Measurements from ENCODE around the gene TMEM50A.
"Not testable (repeated sequence)": the region's sequence is repeated elsewhere in the genome, so short reads cannot be mapped to it uniquely, and the experiment has no call there.

TMEM50A gene

DNA sequence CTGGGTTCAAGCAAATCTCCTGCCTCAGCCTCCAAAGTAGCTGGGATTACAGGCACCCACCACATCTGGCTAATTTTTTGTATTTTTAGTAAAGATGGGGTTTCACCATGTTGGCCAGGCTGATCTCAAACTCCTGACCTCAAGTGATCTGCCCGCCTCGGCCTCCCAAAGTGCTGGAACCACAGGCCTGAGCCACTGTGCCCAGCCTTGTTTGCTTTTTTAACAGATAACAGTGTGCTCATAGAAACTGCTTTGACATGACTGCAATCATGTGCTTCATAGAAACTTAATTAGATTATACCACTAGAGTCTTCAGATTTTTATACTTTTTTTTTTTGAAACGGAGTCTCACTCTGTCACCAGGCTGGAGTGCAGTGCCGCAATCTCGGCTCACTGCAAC is 8.8 kb upstream of the TMEM50A start:
- not testable (repeated sequence) for DNase-seq (ENCODE audit: insufficient read length, low spot score); FAIRE-seq

GRCh38 chr1:25329950-25330349 is 8.2 kb upstream of the TMEM50A start:
- not testable (repeated sequence) for FAIRE-seq

GRCh38 chr1:25336922-25337354 is 1.2 kb upstream of the TMEM50A start:
- FAIRE-seq, result peak; percentile 54
- not testable (repeated sequence) for DNase-seq (ENCODE audit: insufficient read length, low spot score)

More at GRCh38 chr1:25329950-25330349, 8.2 kb upstream of the TMEM50A start:
- peak; percentile 15 for DNase-seq (ENCODE audit: insufficient read length, low spot score)

GRCh38 chr1:25337483-25338187 is 499 bp upstream of the TMEM50A start:
- FAIRE-seq; DNase-seq (ENCODE audit: insufficient read length, low spot score): not testable (repeated sequence)

DNA sequence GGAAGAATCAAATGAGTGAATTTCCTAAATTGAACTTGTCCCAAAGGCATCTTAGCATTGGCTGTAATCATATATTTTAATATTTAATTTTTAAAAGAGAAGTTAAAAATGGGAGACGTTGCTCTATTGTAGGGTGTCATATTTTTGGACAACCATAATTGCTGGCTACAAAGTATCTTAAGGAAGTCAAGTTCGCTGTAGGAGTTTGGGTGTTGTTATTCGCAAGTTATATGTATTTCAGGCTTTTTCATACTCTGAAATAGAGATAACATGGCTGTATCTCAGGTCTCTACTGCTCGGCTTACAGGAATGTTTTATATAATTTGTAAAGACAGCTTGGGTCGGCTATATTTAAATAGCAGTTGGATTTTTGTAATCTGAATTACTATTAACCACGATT is 852 bp downstream of the TMEM50A start:
- FAIRE-seq (no peak), DNase-seq (ENCODE audit: insufficient read length, low spot score) (no peak)

DNA sequence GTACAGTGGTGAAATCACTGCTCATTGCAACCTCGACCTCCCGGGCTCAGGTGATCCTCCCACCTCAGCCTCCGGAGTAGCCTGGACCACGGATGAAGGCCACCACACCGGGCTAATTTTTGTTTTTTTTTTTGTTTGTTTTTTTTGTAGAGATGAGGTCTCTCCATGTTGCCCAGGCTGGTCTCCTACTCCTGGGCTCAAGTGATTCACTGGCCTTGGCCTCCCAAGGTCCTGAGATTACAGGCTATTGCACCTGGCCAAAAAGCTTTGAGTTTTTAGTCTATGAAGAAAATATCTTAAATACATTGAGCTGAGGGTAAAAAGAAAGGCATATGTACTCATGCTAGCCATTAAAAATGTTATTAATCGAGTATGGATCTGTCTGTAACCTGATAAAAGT is 3.6 kb downstream of the TMEM50A start:
- no peak for DNase-seq (ENCODE audit: insufficient read length, low spot score)
- FAIRE-seq, result no peak

GRCh38 chr1:25342846-25343245 is 4.7 kb downstream of the TMEM50A start:
- no peak for FAIRE-seq

GRCh38 chr1:25343872-25344271 is 5.7 kb downstream of the TMEM50A start:
- DNase-seq (ENCODE audit: insufficient read length, low spot score) (peak; percentile 20), FAIRE-seq (peak; percentile 38)

More at GRCh38 chr1:25342846-25343245, 4.7 kb downstream of the TMEM50A start:
- DNase-seq (ENCODE audit: insufficient read length, low spot score), result no peak

DNA sequence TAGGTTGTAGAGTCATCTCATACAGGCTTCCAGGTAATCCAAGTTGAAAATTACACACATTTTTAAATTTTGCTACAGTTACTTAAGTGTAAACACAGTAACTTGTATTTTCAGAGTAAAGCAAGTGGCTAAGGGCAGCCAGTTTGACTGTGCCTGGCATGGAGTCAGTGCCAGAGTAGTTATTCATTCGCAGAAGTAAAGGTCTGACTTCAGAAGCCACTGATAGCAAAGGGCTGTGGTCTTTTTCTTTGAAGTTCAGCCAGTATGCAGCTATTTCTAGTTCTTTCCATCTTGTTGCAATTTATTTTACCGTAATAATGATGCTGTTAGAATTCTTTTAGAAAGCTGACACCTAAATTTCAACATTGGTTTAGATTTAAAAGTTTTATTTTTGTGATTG is 9.4 kb downstream of the TMEM50A start:
- FAIRE-seq (no peak), DNase-seq (ENCODE audit: insufficient read length, low spot score) (no peak)

DNA sequence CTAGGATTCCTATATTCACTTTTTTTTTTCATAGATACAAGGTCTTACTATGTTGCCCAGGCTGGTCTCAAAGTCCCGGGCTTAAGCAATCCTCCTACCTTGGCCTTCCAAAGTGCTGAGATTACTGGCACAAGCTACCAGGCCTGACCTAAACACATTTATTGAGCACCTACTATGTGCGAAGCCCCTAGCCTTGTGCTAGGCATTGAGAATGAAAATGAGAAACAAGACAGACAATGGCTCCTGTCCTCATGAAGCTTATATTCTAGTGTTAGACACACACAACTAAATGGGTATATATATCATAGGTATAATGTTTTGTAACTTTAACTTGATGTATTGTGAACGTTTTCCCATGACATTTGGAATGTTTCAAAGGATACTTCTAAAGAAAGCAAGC is 11.5 kb downstream of the TMEM50A start:
- no peak for DNase-seq (ENCODE audit: insufficient read length, low spot score)
- no peak for FAIRE-seq

- FAIRE-seq, result no peak
Measured at GRCh38 chr1:25355841-25356395, 17.8 kb downstream of the TMEM50A start.

DNA sequence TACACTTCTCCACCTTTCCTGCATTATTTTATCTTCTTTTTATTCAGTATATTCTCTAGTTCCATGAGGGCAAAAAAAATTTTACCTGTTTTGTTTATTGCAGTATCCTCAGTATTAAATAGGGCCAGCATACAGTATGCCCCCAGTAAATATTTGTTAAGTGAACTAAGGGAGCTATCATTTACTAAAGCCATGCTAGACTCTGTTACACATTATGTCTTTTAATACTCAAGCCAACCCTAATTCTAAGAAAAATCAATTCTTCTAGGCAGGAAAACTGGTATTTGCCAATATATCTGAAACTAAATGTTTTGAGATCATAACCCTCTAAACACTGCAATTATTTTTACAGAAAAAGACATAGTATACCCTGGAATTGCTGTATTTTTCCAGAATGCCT is 18.3 kb downstream of the TMEM50A start:
- no peak for DNase-seq (ENCODE audit: insufficient read length, low spot score)
- no peak for FAIRE-seq

More at GRCh38 chr1:25355841-25356395, 17.8 kb downstream of the TMEM50A start:
- DNase-seq (ENCODE audit: insufficient read length, low spot score), result no peak

DNA sequence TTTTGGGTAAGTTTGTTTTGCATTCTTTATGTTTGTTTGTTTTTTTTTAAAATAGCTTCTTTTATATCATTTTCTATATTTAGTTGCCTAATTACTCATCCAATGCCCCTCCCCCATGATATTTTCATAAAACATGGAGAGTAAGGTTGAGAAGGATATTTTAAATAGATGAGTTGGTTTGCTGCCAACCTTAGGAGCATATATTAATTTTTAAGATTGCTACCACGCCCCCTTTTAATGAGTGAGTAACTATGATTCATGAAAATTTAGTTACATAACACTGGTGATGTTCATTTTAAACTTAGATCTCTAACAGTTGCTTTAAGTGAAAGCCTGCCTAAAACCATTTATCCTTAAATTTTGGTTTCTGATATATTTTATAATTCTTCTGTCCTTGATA is 18.7 kb downstream of the TMEM50A start:
- FAIRE-seq, result no peak
- no peak for DNase-seq (ENCODE audit: insufficient read length, low spot score)

DNA sequence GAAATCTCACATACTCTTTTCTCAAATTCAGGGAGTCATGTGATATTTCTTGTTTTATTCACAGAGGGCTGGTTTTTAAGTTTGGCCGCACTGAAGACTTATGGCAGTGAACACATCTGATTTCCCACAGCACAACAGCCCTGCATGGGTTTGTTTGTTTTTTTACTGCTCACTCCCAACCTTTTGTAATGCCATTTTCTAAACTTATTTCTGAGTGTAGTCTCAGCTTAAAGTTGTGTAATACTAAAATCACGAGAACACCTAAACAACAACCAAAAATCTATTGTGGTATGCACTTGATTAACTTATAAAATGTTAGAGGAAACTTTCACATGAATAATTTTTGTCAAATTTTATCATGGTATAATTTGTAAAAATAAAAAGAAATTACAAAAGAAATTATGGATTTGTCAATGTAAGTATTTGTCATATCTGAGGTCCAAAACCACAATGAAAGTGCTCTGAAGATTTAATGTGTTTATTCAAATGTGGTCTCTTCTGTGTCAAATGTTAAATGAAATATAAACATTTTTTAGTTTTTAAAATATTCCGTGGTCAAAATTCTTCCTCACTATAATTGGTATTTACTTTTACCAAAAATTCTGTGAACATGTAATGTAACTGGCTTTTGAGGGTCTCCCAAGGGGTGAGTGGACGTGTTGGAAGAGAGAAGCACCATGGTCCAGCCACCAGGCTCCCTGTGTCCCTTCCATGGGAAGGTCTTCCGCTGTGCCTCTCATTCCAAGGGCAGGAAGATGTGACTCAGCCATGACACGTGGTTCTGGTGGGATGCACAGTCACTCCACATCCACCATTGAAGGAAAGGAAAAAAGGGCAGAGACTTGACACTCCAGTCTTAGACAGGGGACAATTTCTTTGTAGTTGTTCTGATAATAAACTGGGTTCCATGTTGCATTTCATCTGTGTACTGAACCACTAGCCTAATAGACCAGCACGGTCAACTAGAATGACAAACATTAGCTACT is 22.8 kb downstream of the TMEM50A start:
- no peak for FAIRE-seq
- peak; percentile 48 for DNase-seq (ENCODE audit: insufficient read length, low spot score)

GRCh38 chr1:25361901-25362300 is 23.8 kb downstream of the TMEM50A start:
- DNase-seq (ENCODE audit: insufficient read length, low spot score), result no peak
- no peak for FAIRE-seq

DNA sequence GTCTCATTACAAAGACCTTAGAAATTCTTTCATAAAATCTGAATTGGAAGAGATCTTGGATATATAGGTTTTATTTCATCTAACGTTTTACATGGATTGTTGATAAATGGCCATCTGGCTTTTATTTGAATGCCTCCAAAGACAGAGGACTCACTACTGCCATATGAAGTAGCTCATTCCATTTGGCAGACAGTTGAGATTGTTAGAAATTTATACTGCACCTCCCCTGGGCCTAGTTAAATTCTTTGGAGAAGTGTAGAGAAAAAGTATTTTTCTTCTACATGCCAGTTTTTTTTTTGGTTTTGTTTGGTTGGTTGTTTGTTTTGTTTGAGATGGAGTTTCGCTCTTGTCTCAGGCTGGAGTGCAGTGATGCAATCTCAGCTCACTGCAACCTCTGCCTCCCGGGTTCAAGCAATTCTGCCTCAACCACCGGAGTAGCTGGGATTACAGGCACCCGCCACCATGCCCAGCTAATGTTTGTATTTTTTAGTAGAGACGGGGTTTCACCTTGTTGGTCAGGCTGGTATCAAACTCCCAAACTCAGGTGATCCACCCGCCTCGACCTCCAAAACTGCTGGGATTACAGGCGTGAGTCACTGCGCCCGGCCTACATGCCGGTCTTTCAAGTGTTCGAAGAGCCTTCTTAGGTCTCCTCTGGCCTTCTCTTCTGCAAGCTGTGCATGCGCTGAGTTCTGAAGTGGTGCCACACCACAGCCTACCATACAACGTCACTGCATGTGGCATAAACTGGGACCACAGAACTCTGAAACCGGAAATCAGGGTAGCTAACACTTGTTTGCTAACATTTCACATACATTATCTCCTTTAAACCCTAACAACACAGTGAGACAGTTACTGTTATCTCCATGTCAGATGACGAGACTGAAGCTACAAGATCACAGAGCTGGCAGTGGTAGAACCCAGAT is 24.8 kb downstream of the TMEM50A start:
- FAIRE-seq; DNase-seq (ENCODE audit: insufficient read length, low spot score): not testable (repeated sequence)

- FAIRE-seq (no peak), DNase-seq (ENCODE audit: insufficient read length, low spot score) (peak; percentile 19)
Measured at GRCh38 chr1:25369241-25369640, 31.1 kb downstream of the TMEM50A start.

GRCh38 chr1:25369691-25370271 is 31.6 kb downstream of the TMEM50A start:
- peak; percentile 33 for FAIRE-seq
- not testable (repeated sequence) for DNase-seq (ENCODE audit: insufficient read length, low spot score)

DNA sequence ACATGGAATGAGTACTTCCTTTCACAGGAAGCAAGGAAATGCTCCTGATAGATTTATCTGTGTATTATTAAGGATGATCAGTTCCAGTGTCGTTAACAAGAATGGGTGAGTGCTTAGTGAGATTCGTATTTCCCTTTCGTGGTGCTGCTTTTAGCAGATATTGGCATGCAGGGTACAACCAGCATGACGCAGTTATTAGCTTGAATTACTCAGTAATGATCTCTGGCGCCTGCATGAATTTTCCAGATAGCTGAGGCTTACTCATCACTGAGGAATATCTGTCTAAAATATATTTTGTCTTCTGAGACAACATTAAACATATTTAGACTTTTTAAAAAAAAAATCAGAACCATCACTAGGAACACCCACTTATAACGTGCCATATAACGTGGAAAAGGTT is 33.6 kb downstream of the TMEM50A start:
- DNase-seq (ENCODE audit: insufficient read length, low spot score), result peak; percentile 28
- not testable (repeated sequence) for FAIRE-seq

DNA sequence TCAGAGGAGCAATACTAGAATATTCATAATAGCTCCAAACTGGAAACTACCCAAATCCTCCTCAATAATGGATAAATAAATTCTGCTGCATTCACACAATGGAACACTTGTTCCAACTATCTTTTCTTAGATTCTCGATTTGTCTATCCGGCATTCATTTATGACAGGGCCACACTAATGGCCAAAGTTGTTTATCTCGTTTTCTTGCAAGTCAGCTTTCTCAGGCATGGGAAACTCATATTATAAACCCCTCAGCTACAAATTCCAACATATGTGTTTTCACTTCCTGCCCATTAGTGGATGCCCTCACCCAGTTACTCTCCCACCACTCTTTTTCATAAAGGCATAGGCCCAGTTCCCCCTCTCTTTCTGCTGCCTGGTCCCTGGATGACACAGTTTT is 40.2 kb downstream of the TMEM50A start:
- DNase-seq (ENCODE audit: insufficient read length, low spot score); FAIRE-seq: not testable (repeated sequence)

Measured in HTR-8/SVneo (cell line).